Heart left ventricle (tissue), 13 donors: ENCODE results near the gene PTCD1.

ENCODE experiments used
- CTCF ChIP-seq, 12 donors: fragments of 200-600 bp; sonication (generic) in 4 of 12; IDR thresholded peaks; one replicate each; pipeline versions ENCODE4 v1.5.0 to v1.8.0; 2018 to 2022; ENCODE audit warnings: antibody characterized with exemption in 12 of 12, mild to moderate bottlenecking in 5 of 12
- POLR2A ChIP-seq, 2 donors: fragments of 450-650 bp; IDR thresholded peaks; one replicate each; pipeline ENCODE4 v1.6.1; 2017; ENCODE audit warnings: antibody characterized with exemption in 2 of 2, mild to moderate bottlenecking in 2 of 2, moderate library complexity in 2 of 2
- donor health status: ischemic (EF 13 %, LVEDD 7.1; RV severe dilation, severe dysfunction).
- donor health status: DM: no; HTN: yes; CAD: no.
- donor health status: DM: no; HTN: no; CAD: no.
- donor health status: ischemic (EF 25% LVEDD 6.9; RV normal size, moderate dysfunction).
- donor health status: ischemic (EF 25% LVEDD 5.7; RV mildly dilated, moderate dysfunction).
- donor health status: ischemic (EF 35%, LVEDD 5.7; RV mildly dilated, moderate dysfunction).
- donor health status: nonischemic (EF 11% LVEDD 7.7; RV severe dilation, severe dysfunction).
- donor health status: DM: yes; HTN: yes; CAD: no.
- donor health status: PGD.
- donor health status: ischemic (EF 29% LVEDD 5.4; RV normal size, mild dysfunction).
- donor health status: nonischemic (EF 23%, LVEDD 6.1; RV moderate dilation, normal function).

- TF ChIP-seq CTCF (IDR thresholded peaks at IDR 0.05): no peak
- TF ChIP-seq POLR2A (IDR thresholded peaks at IDR 0.05): no peak
Observed at GRCh38 chr7:99420986-99421385, 17.6 kb downstream of the PTCD1 start.
